Measurements from ENCODE around the gene DPP6.
"Not testable (repeated sequence)": the region's sequence is repeated elsewhere in the genome, so short reads cannot be mapped to it uniquely, and the experiment has no call there.

DNA sequence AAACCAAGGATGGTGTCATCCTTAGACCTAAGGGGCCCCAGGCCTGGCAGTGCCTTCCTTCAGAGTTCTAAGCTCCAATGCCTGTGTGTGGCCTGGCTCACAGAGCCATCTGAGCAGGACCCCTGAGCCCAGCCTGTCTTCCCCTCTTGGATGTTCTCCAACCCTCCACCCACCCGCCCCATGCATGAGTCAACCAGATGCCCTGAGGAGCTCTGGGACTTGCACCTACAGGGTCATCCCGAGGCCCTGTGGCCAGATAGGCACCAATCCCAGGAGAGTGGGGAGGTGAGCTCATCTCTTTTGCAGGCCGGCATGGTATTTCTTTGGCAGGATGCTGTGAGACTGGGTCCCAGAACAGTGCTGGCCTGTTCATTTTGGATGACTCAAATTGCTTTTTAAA lies 103.7 kb downstream of the DPP6 start:
- not testable (repeated sequence) for TF ChIP-seq CTCF (IDR thresholded peaks at IDR 0.05; ENCODE audit: low read depth, low read length); POLR2A (IDR thresholded peaks at IDR 0.05; ENCODE audit: extremely low read depth, insufficient read length); MYC (IDR thresholded peaks at IDR 0.05; ENCODE audit: low read depth, low read length); MAX (IDR thresholded peaks at IDR 0.05; ENCODE audit: low read depth, low read length)
